Measurements from ENCODE around the gene PRDM1.
A peak's percentile ranks its signal among the peaks of the same experiment; 100 is the strongest.

Gene PRDM1

DNA sequence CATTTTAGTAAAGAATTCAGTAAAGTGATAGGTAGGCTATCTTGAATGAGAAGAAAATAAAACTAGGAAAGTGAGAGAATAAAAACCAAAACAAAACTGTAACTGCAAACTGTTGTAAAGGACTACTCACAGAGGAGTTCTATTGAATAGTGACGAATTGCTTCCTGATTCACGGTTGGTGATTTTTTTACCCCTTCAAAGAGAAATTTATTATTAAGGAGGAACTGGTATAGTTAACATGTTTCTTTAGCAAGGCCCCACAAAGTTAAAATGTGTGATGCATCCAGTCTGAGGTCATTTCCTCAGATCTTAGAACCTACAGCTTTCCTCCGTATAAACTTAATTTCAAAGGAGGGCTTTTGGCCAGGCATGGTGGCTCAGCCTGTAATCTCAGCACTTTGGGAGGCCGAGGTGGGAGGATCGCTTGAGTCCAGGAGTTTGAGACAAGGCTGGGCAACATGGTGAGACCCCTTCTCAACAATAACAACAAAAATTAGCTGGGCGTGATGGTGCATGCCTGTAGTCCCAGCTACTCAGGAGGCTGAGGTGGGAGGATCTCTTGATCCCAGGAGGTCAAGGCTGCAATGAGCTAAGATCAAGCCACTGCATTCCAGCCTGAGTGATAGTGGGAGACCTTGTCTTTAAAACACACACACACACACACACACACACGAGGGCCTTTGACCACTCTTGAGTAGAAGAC lies 8.3 kb downstream of the PRDM1 start:
- H3K27ac ChIP-seq (ENCODE audit: low read length), result no peak overlapping the region
- no peaks in the 10 kb centered on the region for H3K36me3 ChIP-seq (ENCODE audit: control insufficient read depth, insufficient read depth, low read length)
- no peaks in the 10 kb centered on the region for H3K9me3 ChIP-seq (ENCODE audit: control insufficient read depth, insufficient read depth, low read length)
- H3K27me3 ChIP-seq (ENCODE audit: control insufficient read depth, insufficient read depth, low read length), result peaks cover 2% of the 10 kb centered on the region; the same call in 1 of the 2 replicates
- no peak for DNase-seq (ENCODE audit: low read depth, low spot score)
- no peaks in the 10 kb centered on the region for H3K4me1 ChIP-seq (ENCODE audit: control insufficient read depth, insufficient read depth, low read length)
- no CpG with 5 or more reads among the region's 7 CpGs for WGBS (ENCODE audit: insufficient coverage, insufficient read length)
- H3K4me3 ChIP-seq (ENCODE audit: low read length), result no peak overlapping the region

- Histone ChIP-seq H3K4me3 (ENCODE audit: low read length) (no peak overlapping the region), H3K9me3 (ENCODE audit: control insufficient read depth, insufficient read depth, low read length) (no peaks in the 10 kb centered on the region), H3K27ac (ENCODE audit: low read length) (no peak overlapping the region), H3K4me1 (ENCODE audit: control insufficient read depth, insufficient read depth, low read length) (no peaks in the 10 kb centered on the region), H3K27me3 (ENCODE audit: control insufficient read depth, insufficient read depth, low read length) (peaks cover 2% of the 10 kb centered on the region; the same call in 1 of the 2 replicates), H3K36me3 (ENCODE audit: control insufficient read depth, insufficient read depth, low read length) (no peaks in the 10 kb centered on the region)
- WGBS (ENCODE audit: insufficient coverage, insufficient read length), result no CpG with 5 or more reads among the region's 2 CpGs
- DNase-seq (ENCODE audit: low read depth, low spot score), result no peak
These were observed 8.8 kb downstream of the PRDM1 start for GRCh38 chr6:106094964-106095335.

DNA sequence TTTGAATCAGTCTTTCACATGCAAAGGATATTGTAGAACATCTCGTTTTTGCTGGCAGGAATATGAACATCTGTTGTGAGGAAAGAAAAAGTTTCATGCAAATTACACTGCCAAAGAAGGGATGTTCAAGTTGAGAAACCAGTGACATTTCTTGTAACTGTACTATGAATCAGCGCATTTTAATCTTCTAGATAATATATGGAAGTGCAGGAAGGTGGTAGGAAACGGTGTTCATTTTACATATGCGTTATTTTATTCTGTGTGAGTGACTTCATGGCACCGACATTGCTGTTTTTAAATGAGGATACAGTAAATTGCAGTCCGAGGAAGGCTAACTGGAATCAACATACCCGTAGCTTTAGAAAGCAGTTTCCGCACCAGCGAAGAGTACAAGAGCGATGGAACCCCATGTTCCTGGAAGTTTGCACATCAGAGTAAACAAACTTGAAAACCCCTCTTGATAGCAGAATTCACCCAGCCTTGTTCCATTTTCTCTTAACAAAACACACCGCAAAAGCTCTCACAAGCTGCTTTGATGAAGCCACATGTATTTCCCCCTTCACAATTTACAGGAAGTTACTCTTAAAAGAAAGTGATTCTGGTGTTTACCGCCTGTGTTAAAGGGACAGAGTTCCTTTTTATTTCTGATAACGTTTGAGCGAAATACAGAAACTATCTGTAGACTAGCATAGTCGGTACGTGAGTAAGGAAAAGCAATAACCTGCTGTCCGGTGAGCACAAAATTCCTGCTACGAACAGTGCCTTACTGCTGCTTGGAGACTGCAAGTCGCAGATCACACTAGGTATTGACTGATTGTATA lies 11.5 kb downstream of the PRDM1 start:
- Histone ChIP-seq H3K36me3 (ENCODE audit: control insufficient read depth, insufficient read depth, low read length) (no peaks in the 10 kb centered on the region), H3K27me3 (ENCODE audit: control insufficient read depth, insufficient read depth, low read length) (peaks cover 2% of the 10 kb centered on the region; the same call in 1 of the 2 replicates), H3K4me3 (ENCODE audit: low read length) (peak overlapping the region; percentile 13; the same call in 1 of the 2 replicates), H3K4me1 (ENCODE audit: control insufficient read depth, insufficient read depth, low read length) (no peaks in the 10 kb centered on the region), H3K9me3 (ENCODE audit: control insufficient read depth, insufficient read depth, low read length) (no peaks in the 10 kb centered on the region), H3K27ac (ENCODE audit: low read length) (no peak overlapping the region)
- no peak for DNase-seq (ENCODE audit: low read depth, low spot score)
- WGBS (ENCODE audit: insufficient coverage, insufficient read length), result no CpG with 5 or more reads among the region's 19 CpGs

DNA sequence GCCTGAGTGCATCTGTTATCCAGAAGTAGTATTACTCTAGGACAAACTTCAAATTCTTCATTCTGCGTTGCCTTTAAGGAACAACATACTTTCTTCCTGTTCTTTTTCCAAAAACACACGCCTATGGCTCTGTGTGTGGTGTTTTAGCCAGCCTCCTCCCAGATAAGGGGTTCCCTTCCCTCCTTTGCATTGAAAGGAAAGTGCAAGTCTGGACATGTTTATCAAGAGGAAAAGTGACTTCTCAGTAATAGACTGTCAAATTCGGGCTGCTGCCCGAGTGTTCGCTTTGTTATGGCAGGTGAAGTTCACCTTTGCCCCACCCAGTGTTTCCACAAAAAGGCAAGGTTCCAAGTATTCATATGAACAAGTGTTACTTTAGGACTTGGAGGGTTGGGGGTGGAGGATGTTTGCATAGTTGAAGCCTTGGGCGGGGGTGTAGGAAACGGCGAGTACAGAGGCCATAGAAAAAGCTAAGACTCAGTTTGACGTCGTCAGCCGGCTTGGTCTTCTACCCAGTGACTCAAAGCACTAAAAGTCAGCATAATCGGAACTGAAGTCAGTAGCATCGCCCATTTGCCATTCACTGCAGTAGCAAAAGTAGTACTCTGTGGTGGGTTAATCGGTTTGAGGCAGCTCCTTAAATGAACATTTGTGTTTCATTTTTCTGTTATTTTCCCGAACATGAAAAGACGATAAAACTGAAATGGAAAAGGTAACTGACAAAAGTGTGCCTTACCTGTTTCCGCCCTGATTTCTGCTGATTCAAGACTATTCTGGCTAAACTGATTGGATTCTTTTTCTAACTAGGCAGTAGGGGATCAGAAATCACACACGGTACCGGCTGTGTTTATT lies 12.5 kb downstream of the PRDM1 start:
- Histone ChIP-seq H3K9me3 (ENCODE audit: control insufficient read depth, insufficient read depth, low read length) (no peaks in the 10 kb centered on the region), H3K27me3 (ENCODE audit: control insufficient read depth, insufficient read depth, low read length) (peaks cover 2% of the 10 kb centered on the region; the same call in 1 of the 2 replicates), H3K36me3 (ENCODE audit: control insufficient read depth, insufficient read depth, low read length) (no peaks in the 10 kb centered on the region), H3K4me1 (ENCODE audit: control insufficient read depth, insufficient read depth, low read length) (no peaks in the 10 kb centered on the region), H3K27ac (ENCODE audit: low read length) (no peak overlapping the region), H3K4me3 (ENCODE audit: low read length) (no peak overlapping the region; the same call in 1 of the 2 replicates)
- no peak for DNase-seq (ENCODE audit: low read depth, low spot score)
- no CpG with 5 or more reads among the region's 19 CpGs for WGBS (ENCODE audit: insufficient coverage, insufficient read length)

- no peak for DNase-seq (ENCODE audit: low read depth, low spot score)
- H3K36me3 ChIP-seq (ENCODE audit: control insufficient read depth, insufficient read depth, low read length), result no peaks in the 10 kb centered on the region
- H3K27ac ChIP-seq (ENCODE audit: low read length), result no peak overlapping the region
- H3K27me3 ChIP-seq (ENCODE audit: control insufficient read depth, insufficient read depth, low read length), result peaks cover 2% of the 10 kb centered on the region; the same call in 1 of the 2 replicates
- WGBS (ENCODE audit: insufficient coverage, insufficient read length), result no CpG with 5 or more reads among the region's 7 CpGs
- H3K9me3 ChIP-seq (ENCODE audit: control insufficient read depth, insufficient read depth, low read length), result no peaks in the 10 kb centered on the region
- H3K4me3 ChIP-seq (ENCODE audit: low read length), result no peak overlapping the region
- no peaks in the 10 kb centered on the region for H3K4me1 ChIP-seq (ENCODE audit: control insufficient read depth, insufficient read depth, low read length)
These were observed 13.1 kb downstream of the PRDM1 start for GRCh38 chr6:106099235-106099537.

DNA sequence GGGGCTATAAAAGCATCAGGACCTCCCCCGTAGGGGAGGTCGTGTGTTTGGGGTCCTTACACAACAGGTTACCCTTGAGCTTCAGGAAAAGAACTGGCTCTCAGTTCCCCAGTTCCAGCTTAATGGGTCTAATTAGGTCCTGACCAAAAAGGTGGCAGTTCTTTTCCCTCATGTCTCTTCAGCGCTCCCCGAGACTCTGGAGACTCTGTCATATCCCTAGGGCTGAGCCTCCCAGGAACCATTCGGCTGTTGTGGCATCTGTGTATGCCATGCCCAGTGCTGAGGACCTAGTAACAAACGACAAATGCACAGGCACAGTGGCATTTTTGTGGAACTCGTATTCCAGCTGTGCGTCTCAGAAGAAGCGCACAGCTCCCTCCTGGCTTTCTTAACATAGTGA lies 14.6 kb downstream of the PRDM1 start:
- H3K27ac ChIP-seq (ENCODE audit: low read length), result no peak overlapping the region
- no CpG with 5 or more reads among the region's 9 CpGs for WGBS (ENCODE audit: insufficient coverage, insufficient read length)
- peaks cover 2% of the 10 kb centered on the region; the same call in 1 of the 2 replicates for H3K27me3 ChIP-seq (ENCODE audit: control insufficient read depth, insufficient read depth, low read length)
- H3K4me1 ChIP-seq (ENCODE audit: control insufficient read depth, insufficient read depth, low read length), result no peaks in the 10 kb centered on the region
- no peaks in the 10 kb centered on the region for H3K9me3 ChIP-seq (ENCODE audit: control insufficient read depth, insufficient read depth, low read length)
- H3K4me3 ChIP-seq (ENCODE audit: low read length), result no peak overlapping the region
- H3K36me3 ChIP-seq (ENCODE audit: control insufficient read depth, insufficient read depth, low read length), result no peaks in the 10 kb centered on the region
- DNase-seq (ENCODE audit: low read depth, low spot score), result no peak

DNA sequence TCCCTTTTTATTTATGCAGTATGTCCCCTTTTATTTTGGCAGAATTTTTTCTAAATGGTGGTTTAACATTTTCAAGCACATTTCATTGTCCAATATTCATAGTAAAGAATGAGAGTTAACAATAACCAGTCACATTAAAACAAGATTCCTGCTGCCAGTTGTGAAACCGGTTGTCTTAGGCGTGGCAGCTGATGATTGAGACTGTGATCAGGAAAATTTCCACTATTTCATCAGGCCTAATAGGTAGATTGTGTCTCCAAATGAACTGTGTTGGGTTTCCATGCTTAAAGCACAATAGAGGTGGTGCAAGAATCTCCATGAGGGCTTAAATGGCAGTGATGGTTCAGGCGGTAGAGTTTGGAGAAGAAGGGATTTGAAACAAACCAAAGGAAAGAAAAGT lies 15.3 kb downstream of the PRDM1 start:
- H3K27me3 ChIP-seq (ENCODE audit: control insufficient read depth, insufficient read depth, low read length), result peaks cover 2% of the 10 kb centered on the region; the same call in 1 of the 2 replicates

GRCh38 chr6:106102034-106102433 lies 15.9 kb downstream of the PRDM1 start:
- H3K4me3 ChIP-seq (ENCODE audit: low read length), result no peak overlapping the region
- H3K36me3 ChIP-seq (ENCODE audit: control insufficient read depth, insufficient read depth, low read length), result no peaks in the 10 kb centered on the region
- H3K27ac ChIP-seq (ENCODE audit: low read length), result no peak overlapping the region
- peaks cover 2% of the 10 kb centered on the region; the same call in 1 of the 2 replicates for H3K27me3 ChIP-seq (ENCODE audit: control insufficient read depth, insufficient read depth, low read length)
- WGBS (ENCODE audit: insufficient coverage, insufficient read length), result no CpG with 5 or more reads among the region's 5 CpGs
- H3K9me3 ChIP-seq (ENCODE audit: control insufficient read depth, insufficient read depth, low read length), result no peaks in the 10 kb centered on the region
- no peak for DNase-seq (ENCODE audit: low read depth, low spot score)
- H3K4me1 ChIP-seq (ENCODE audit: control insufficient read depth, insufficient read depth, low read length), result no peaks in the 10 kb centered on the region

More for the DNA sequence above, 15.3 kb downstream of the PRDM1 start:
- Histone ChIP-seq H3K27ac (ENCODE audit: low read length) (no peak overlapping the region), H3K9me3 (ENCODE audit: control insufficient read depth, insufficient read depth, low read length) (no peaks in the 10 kb centered on the region), H3K4me1 (ENCODE audit: control insufficient read depth, insufficient read depth, low read length) (no peaks in the 10 kb centered on the region), H3K36me3 (ENCODE audit: control insufficient read depth, insufficient read depth, low read length) (no peaks in the 10 kb centered on the region), H3K4me3 (ENCODE audit: low read length) (no peak overlapping the region)
- no CpG with 5 or more reads among the region's 3 CpGs for WGBS (ENCODE audit: insufficient coverage, insufficient read length)
- no peak for DNase-seq (ENCODE audit: low read depth, low spot score)

DNA sequence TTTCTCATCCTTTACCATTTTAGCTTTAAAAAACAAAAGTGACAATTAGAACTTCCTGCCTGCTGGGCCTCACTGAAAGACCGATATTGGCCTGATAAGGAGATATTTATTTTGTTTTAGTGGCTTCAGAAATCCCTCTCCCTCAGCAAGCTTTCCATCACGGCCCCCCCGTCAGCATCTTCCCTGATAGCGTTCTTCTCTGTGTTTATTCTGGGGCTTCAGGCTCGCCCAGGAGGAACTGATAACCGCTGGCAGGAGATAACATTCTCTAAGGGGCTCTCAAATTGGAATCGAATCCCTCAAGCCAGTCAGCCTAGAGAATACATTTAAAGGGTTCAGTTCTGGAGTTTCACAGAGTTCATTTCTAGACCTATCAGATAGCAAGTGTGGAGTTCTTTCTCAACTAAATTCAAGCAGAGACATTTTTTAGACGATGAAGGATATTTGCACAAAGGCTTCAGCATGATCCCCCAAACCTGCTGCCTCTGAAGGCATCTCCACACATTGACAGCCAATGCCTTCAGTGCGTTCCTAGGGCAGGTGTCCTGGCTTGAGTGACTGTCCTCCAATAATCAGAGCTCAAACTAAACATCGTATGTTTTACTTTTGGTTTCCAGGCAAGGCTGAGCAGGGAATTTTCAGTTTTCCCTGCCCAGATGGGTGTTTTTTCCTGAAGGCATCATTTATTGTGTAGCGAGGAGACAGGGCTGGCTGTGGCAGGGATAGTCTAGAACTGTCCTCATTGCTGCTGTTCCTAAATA lies 17.0 kb downstream of the PRDM1 start:
- no peak for DNase-seq (ENCODE audit: low read depth, low spot score)
- no CpG with 5 or more reads among the region's 11 CpGs for WGBS (ENCODE audit: insufficient coverage, insufficient read length)
- Histone ChIP-seq H3K4me1 (ENCODE audit: control insufficient read depth, insufficient read depth, low read length) (no peaks in the 10 kb centered on the region), H3K27me3 (ENCODE audit: control insufficient read depth, insufficient read depth, low read length) (peaks cover 2% of the 10 kb centered on the region; the same call in 1 of the 2 replicates), H3K4me3 (ENCODE audit: low read length) (no peak overlapping the region), H3K9me3 (ENCODE audit: control insufficient read depth, insufficient read depth, low read length) (no peaks in the 10 kb centered on the region), H3K27ac (ENCODE audit: low read length) (no peak overlapping the region), H3K36me3 (ENCODE audit: control insufficient read depth, insufficient read depth, low read length) (no peaks in the 10 kb centered on the region)
